Measurements from ENCODE around the gene ODC1. TPM values are rescaled to one million over a fixed set of nuclear protein-coding genes. Genes with fewer than 3 reads are reported as not detected.
"Not testable (repeated sequence)": the region's sequence is repeated elsewhere in the genome, so short reads cannot be mapped to it uniquely, and the experiment has no call there.

The ODC1 gene
- polyA plus RNA-seq, 1 donor (not counting 4 experiments of a cell fraction or from before 2014, with no cell fraction given), result 637 TPM

DNA sequence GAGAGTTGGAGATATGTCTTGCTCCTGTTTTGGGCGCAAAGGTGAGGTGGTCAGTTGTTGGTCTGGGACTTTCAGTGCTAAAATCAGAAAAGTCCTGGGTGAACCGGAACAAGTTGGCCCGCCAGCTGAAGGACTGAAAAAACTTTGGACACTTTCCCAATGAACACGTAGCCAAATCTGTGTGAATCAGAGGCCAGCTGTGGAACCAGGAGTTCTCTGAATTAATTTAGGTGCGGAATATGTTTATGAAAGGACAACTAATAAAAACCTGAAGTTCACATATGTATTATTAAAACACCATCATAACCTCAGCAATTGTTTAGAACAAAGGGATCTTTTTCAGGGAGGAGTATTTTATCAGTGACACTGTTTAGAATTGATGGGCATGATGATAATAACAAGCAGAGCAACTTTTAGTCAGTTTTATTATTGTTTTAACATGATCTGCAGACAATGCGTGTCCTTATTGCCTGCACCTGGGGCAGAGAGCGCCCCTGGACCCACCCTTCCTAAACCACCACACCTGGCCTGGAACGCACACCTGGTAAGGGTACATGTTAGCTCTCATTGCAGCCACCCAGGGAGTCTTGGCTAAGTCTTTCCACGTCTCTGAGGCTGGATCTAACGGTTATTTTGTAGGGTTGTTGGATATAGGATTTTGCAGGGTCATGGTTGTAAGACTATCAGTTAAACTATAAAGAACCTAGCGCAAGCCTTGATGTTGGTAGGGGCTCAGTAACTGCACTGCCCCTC, 9.9 kb upstream of the ODC1 start:
- no peaks in the 10 kb centered on the region for H4K20me1 ChIP-seq (ENCODE audit: control insufficient read depth, extremely low read depth, insufficient read depth, low read length)
- peak overlapping the region; percentile 35 for H2AFZ ChIP-seq (ENCODE audit: control insufficient read depth, low read length)
- no peaks in the 10 kb centered on the region for H3K79me2 ChIP-seq (ENCODE audit: control insufficient read depth, insufficient read depth, low read length)
- H3K9me3 ChIP-seq (ENCODE audit: control insufficient read depth, low read depth, low read length), result no peaks in the 10 kb centered on the region
- H3K27ac ChIP-seq (ENCODE audit: control insufficient read depth, insufficient read depth, low read length), result peak overlapping the region; percentile 71
- no peaks in the 10 kb centered on the region for H3K36me3 ChIP-seq (ENCODE audit: control insufficient read depth in 2 of 2, extremely low read depth in 1 of 2, insufficient read depth in 2 of 2, low read length in 2 of 2)
- peaks cover 37% of the 10 kb centered on the region for H3K4me1 ChIP-seq (ENCODE audit: control insufficient read depth, extremely low read depth, insufficient read depth, low read length)
- peak overlapping the region; percentile 59 for H3K4me2 ChIP-seq (ENCODE audit: control insufficient read depth, extremely low read depth, insufficient read depth, low read depth, low read length)
- DNase-seq (ENCODE audit: low read depth, low spot score) (no peak), FAIRE-seq (peak; percentile 75)
- H3K27me3 ChIP-seq (ENCODE audit: control insufficient read depth, extremely low read depth, insufficient read depth, low read length), result no peaks in the 10 kb centered on the region
- peak overlapping the region; percentile 61 for H3K9ac ChIP-seq (ENCODE audit: control insufficient read depth, extremely low read depth, insufficient read depth, low read length)
- no peaks in the 10 kb centered on the region for H3K9me1 ChIP-seq (ENCODE audit: control insufficient read depth, extremely low read depth, insufficient read depth, low read length)
- dilution Hi-C loops (cut with MboI; ENCODE audit: extremely low pct_ligation_motif_present, low sequenced_read_pairs), result no loop called here
- no peak for TF ChIP-seq EZH2 (IDR thresholded peaks at IDR 0.05; ENCODE audit: low read length)
- TF ChIP-seq, protein P1, sequence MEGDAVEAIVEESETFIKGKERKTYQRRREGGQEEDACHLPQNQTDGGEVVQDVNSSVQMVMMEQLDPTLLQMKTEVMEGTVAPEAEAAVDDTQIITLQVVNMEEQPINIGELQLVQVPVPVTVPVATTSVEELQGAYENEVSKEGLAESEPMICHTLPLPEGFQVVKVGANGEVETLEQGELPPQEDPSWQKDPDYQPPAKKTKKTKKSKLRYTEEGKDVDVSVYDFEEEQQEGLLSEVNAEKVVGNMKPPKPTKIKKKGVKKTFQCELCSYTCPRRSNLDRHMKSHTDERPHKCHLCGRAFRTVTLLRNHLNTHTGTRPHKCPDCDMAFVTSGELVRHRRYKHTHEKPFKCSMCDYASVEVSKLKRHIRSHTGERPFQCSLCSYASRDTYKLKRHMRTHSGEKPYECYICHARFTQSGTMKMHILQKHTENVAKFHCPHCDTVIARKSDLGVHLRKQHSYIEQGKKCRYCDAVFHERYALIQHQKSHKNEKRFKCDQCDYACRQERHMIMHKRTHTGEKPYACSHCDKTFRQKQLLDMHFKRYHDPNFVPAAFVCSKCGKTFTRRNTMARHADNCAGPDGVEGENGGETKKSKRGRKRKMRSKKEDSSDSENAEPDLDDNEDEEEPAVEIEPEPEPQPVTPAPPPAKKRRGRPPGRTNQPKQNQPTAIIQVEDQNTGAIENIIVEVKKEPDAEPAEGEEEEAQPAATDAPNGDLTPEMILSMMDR (optimal IDR thresholded peaks at IDR 0.05 in 1 of 3, IDR thresholded peaks at IDR 0.05 in 1 of 3, conservative IDR thresholded peaks at IDR 0.05 in 1 of 3; ENCODE audit: extremely low read depth in 1 of 3, insufficient read depth in 2 of 3, low read length in 3 of 3), result no peak
- no peak overlapping the region for H3K4me3 ChIP-seq (ENCODE audit: control insufficient read depth in 2 of 3, extremely low read depth in 1 of 3, insufficient read depth in 2 of 3, low read depth in 1 of 3, low read length in 3 of 3)

DNA sequence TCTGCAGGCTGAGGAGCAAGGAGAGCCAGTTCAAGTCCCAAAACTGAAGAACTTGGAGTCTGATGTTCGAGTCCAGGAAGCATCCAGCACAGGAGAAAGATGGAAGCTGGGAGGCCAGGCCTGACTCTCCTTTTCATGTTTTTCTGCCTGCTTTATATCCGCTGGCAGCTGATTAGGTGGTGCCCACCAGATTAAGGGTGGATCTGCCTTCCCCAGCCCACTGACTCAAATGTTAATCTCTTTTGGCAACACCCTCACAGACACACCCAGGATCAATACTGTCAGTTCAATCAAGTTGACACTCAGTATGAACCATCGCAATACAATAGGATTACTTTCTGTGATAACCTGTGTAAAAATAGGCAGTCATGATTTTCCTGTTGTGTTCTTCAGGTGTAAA, 9.1 kb upstream of the ODC1 start:
- peak overlapping the region; percentile 71 for H3K27ac ChIP-seq (ENCODE audit: control insufficient read depth, insufficient read depth, low read length)
- H2AFZ ChIP-seq (ENCODE audit: control insufficient read depth, low read length); H3K4me2 ChIP-seq (ENCODE audit: control insufficient read depth, extremely low read depth, insufficient read depth, low read depth, low read length); DNase-seq (ENCODE audit: low read depth, low spot score); H4K20me1 ChIP-seq (ENCODE audit: control insufficient read depth, extremely low read depth, insufficient read depth, low read length); dilution Hi-C loops (cut with MboI; ENCODE audit: extremely low pct_ligation_motif_present, low sequenced_read_pairs); H3K9me3 ChIP-seq (ENCODE audit: control insufficient read depth, low read depth, low read length); H3K36me3 ChIP-seq (ENCODE audit: control insufficient read depth in 2 of 2, extremely low read depth in 1 of 2, insufficient read depth in 2 of 2, low read length in 2 of 2); H3K79me2 ChIP-seq (ENCODE audit: control insufficient read depth, insufficient read depth, low read length); H3K9me1 ChIP-seq (ENCODE audit: control insufficient read depth, extremely low read depth, insufficient read depth, low read length); H3K27me3 ChIP-seq (ENCODE audit: control insufficient read depth, extremely low read depth, insufficient read depth, low read length); FAIRE-seq; H3K4me3 ChIP-seq (ENCODE audit: control insufficient read depth in 2 of 3, extremely low read depth in 1 of 3, insufficient read depth in 2 of 3, low read depth in 1 of 3, low read length in 3 of 3): not testable (repeated sequence)
- peaks cover 44% of the 10 kb centered on the region for H3K4me1 ChIP-seq (ENCODE audit: control insufficient read depth, extremely low read depth, insufficient read depth, low read length)
- peak overlapping the region; percentile 61 for H3K9ac ChIP-seq (ENCODE audit: control insufficient read depth, extremely low read depth, insufficient read depth, low read length)

DNA sequence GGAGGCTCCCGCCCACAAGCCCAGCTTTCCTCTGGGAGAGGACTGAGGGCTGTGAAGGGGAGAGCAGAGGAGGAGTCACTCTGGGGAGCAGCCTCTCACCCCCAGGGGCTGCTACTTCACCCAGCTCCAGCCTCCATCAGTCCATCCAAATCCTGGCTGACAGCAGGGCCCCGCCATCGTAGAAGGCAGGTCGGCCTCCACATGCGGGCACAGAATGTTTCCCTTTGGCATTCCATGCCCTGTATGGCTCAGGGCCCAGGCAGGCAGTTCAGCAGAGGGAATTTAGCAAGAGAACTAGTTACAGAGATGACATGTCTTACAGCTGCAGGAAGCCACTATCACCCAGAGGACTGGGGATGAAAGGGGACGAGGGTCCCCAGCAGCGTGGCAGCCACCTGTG, 6.4 kb upstream of the ODC1 start:
- FAIRE-seq (no peak), DNase-seq (ENCODE audit: low read depth, low spot score) (no peak)
- Histone ChIP-seq H3K4me1 (ENCODE audit: control insufficient read depth, extremely low read depth, insufficient read depth, low read length) (peaks cover 49% of the 10 kb centered on the region), H3K79me2 (ENCODE audit: control insufficient read depth, insufficient read depth, low read length) (no peaks in the 10 kb centered on the region), H3K9me1 (ENCODE audit: control insufficient read depth, extremely low read depth, insufficient read depth, low read length) (no peaks in the 10 kb centered on the region), H3K36me3 (ENCODE audit: control insufficient read depth in 2 of 2, extremely low read depth in 1 of 2, insufficient read depth in 2 of 2, low read length in 2 of 2) (no peaks in the 10 kb centered on the region), H3K9me3 (ENCODE audit: control insufficient read depth, low read depth, low read length) (no peaks in the 10 kb centered on the region), H2AFZ (ENCODE audit: control insufficient read depth, low read length) (no peak overlapping the region), H3K4me3 (ENCODE audit: control insufficient read depth in 2 of 3, extremely low read depth in 1 of 3, insufficient read depth in 2 of 3, low read depth in 1 of 3, low read length in 3 of 3) (no peak overlapping the region), H3K27ac (ENCODE audit: control insufficient read depth, insufficient read depth, low read length) (no peak overlapping the region), H4K20me1 (ENCODE audit: control insufficient read depth, extremely low read depth, insufficient read depth, low read length) (no peaks in the 10 kb centered on the region), H3K9ac (ENCODE audit: control insufficient read depth, extremely low read depth, insufficient read depth, low read length) (peak overlapping the region; percentile 68), H3K4me2 (ENCODE audit: control insufficient read depth, extremely low read depth, insufficient read depth, low read depth, low read length) (no peak overlapping the region), H3K27me3 (ENCODE audit: control insufficient read depth, extremely low read depth, insufficient read depth, low read length) (no peaks in the 10 kb centered on the region)
- no peak for TF ChIP-seq EZH2 (IDR thresholded peaks at IDR 0.05; ENCODE audit: low read length)
- TF ChIP-seq, protein P1 (optimal IDR thresholded peaks at IDR 0.05 in 1 of 3, IDR thresholded peaks at IDR 0.05 in 1 of 3, conservative IDR thresholded peaks at IDR 0.05 in 1 of 3; ENCODE audit: extremely low read depth in 1 of 3, insufficient read depth in 2 of 3, low read length in 3 of 3), result no peak
- dilution Hi-C loops (cut with MboI; ENCODE audit: extremely low pct_ligation_motif_present, low sequenced_read_pairs), result no loop called here
